Measurements from ENCODE around the gene CCDC180.
"Not testable (repeated sequence)": the region's sequence is repeated elsewhere in the genome, so short reads cannot be mapped to it uniquely, and the experiment has no call there.

CCDC180 gene

DNA sequence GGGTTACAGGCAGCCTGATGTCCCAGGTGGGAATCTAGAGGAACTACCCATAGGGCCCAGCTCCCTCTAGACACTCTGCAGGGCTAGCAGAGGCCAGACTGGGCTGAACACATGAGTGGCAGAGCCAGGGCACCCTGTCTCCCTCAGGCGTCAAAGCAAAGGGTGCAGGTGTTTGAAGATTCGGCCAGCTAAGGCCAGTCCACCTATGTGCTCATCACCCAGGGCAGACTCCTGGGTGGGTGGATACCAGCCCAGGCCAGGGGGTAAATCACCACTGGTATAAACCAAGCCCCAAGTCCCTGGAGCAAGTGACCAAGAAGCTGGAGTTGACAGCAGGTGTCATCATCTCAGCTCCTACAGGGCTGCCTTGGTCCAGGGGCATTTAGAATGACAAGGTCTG, 3.4 kb downstream of the CCDC180 start:
- DNase-seq (ENCODE audit: low read depth, low spot score) = no peak

DNA sequence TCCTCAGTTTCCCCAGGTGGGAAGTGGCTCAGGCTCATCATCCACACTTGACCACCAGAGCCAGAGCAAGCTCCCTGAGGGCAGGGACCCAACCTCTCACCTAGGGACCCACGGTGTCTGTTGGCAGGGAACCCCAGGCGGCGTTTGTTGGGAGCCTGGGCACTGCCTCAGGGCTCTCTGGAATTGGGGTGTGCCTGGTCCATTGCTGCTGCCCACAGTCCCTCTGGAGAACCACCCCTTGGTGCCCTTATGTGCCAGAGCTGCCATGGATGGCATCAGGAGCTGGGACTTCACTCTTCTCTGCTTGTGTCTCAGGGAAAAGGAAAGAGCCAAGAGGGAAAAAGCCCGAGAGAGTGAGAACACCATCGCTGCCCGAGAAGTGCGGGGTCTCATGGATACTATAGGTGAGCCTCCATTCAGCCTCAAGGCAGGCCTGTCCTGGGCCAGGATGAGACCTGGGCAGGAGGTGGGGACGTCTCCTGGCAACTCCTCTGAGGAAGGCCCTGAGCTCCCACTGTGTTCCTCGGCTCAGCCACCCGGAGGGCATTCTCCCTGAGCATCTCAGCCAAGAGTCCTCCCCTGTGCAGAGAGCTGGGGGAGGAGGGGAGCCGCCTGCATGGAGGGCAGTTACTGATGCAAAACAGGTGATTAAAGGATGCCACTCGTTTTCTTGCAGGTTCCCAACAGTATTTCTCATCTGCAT, 4.5 kb downstream of the CCDC180 start:
- no peak for DNase-seq (ENCODE audit: low read depth, low spot score)

GRCh38 chr9:97312556-97312955, 5.1 kb downstream of the CCDC180 start:
- DNase-seq (ENCODE audit: low read depth, low spot score) = no peak

DNA sequence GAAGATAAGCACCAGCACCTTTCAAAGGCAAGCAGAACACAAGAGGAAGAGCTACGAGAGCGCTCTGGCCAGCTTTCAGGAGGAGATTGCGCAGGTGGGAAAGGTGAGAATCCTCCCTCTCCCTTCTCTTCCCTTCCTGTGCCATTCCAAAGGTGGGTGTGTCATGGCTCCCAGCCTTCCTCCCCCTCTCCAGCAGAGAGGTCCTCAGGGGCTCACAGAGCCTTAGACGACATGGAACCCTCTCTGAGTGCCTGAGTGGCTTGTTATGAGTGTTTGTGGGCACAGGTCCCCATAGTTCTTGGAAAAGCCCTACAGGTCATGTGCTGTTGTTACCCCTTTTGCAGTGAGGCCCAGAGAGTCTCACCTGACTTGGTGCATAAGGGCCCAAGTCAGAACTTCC, 5.8 kb downstream of the CCDC180 start:
- DNase-seq (ENCODE audit: low read depth, low spot score) = no peak

DNA sequence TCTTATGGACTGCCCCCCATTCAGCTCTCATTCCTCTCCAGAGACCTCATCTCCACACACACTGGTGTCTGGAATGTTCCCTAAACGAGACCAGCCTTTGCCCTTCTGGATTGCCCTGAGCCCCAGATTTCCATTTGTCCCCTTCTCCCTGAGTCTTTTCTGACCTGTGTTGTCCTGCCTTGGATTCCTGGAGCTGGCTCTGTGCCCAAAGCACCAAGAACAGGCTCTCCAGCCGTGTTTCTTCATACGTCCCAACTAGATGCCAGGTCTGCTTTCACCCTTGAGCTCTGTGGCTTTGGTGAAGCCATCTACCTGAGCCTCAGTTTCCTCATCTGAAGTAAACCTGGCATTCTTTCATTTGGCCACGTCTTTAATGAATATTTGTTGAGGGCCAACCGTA, 6.3 kb downstream of the CCDC180 start:
- no peak for DNase-seq (ENCODE audit: low read depth, low spot score)

GRCh38 chr9:97314503-97314902, 7.0 kb downstream of the CCDC180 start:
- DNase-seq (ENCODE audit: low read depth, low spot score) = no peak

- no peak for DNase-seq (ENCODE audit: low read depth, low spot score)
Observed at GRCh38 chr9:97315550-97315949, 8.1 kb downstream of the CCDC180 start.

DNA sequence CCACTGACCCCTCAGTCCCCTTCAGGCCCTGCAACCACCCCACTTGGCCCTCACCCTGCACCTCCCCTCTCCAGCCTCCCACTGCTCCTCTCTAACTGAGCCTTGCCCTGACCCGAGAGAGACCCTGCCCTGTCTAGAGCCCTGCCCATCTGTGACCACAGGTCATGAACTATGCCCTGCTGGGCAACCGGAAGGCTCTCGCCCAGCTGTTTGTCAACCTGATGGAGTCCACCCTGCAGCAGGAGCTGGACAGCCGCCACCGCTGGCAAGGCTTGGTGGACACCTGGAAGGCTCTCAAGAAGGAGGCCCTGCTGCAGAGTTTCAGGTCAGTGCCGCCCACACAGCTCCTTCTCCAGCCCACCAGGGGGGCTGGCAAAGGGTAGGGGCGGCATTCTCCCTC, 9.4 kb downstream of the CCDC180 start:
- no peak for DNase-seq (ENCODE audit: low read depth, low spot score)

- DNase-seq (ENCODE audit: low read depth, low spot score) = no peak
Observed at GRCh38 chr9:97318433-97318832, 11.0 kb downstream of the CCDC180 start.

DNA sequence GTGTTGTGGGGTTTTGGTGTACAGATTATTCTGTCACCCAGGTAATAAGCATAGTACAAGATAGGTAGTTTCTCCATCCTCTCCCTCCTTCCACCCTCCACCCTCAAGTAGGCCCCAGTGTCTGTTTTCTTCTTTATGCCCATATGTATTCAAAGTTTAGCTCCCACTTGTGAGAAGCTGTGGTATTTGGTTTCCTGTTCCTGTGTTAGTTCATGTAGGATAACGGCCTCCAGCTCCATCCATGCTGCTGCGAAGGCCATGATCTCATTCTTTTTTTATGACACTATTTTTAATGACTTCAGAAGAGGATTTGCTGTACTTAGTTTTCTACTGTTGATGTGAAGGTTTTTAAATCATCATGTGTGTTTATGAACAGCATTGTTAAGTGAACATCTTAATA, 11.9 kb downstream of the CCDC180 start:
- no peak for DNase-seq (ENCODE audit: low read depth, low spot score)

- no peak for DNase-seq (ENCODE audit: low read depth, low spot score)
Observed at GRCh38 chr9:97320080-97320642, 12.7 kb downstream of the CCDC180 start.

DNA sequence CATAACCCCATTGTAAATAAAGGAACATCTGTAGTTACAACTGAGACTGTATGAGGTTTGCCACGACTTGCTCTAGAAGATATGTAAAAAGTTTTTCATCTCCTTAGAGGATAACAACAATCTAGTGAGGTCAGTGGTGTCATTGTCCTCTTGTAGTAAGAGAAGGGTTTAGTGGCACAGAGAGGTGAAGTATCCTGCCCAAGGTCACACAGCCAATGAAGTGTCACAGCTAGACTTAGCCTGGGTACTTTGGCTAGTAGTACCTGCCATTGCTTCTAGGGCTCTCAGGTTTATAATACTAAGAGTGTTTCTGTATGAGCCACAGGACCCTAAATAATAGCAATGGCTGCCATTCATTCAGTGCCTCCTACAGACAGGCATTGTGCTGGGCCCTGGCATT, 13.8 kb downstream of the CCDC180 start:
- DNase-seq (ENCODE audit: low read depth, low spot score) = no peak

DNA sequence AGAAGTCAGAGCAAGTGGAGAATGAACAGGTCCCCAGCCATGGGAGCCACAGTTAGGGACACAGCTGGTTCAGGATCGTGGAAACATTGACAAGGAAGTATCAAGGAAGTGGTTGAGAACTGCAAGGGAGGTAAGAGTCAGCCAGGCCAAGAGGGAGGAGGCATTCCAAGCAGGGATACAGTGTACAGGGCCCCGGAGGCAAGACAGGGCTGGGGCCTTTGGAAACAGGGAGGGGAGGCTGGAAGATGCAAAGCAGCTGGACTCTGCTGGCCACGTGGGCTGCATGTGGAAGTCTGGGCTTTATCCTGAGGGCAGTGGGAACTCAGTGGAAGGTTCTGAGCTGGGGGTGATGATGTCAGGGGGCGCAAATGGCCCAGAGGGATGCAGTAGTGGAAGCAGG, 14.2 kb downstream of the CCDC180 start:
- DNase-seq (ENCODE audit: low read depth, low spot score) = no peak

- DNase-seq (ENCODE audit: low read depth, low spot score) = no peak
Observed at GRCh38 chr9:97322105-97322504, 14.6 kb downstream of the CCDC180 start.

DNA sequence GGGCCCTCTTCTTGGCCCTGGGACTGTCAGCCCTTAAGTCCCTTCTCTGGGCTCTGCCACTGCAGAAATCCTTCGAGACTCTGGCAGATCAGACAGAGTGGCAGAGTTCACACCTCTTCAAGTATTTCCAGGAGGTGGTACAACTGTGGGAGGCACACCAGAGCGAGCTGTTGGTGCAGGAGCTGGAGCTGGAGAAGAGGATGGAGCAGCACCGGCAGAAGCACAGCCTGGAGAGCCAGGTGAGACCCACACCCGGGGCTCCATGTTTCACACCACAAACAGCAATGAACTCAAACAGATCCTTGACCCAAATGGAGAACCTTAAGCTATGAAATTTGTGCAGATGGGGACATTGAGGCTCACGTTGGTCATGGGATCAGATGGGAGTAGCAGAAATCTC, 17.5 kb downstream of the CCDC180 start:
- DNase-seq (ENCODE audit: low read depth, low spot score) = no peak

DNA sequence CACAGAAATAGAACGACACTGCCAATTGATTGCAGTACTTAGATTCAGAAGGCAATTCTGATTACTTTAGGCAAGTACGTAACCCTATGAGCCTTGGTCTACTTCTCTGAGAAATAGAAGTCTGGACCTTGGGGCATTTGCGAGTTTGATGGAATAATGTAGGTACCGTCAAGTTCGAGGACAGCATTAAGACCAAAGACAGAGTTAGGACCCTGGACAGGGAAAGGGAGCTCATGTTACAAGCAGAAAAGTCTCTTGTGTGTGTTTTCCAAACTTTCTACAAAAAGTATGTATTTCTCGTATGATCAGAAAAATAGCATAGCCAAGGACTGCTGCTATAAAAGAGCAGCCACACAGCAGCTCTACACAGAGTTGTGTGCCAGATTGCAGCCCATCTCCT, 20.1 kb downstream of the CCDC180 start:
- no peak for DNase-seq (ENCODE audit: low read depth, low spot score)

DNA sequence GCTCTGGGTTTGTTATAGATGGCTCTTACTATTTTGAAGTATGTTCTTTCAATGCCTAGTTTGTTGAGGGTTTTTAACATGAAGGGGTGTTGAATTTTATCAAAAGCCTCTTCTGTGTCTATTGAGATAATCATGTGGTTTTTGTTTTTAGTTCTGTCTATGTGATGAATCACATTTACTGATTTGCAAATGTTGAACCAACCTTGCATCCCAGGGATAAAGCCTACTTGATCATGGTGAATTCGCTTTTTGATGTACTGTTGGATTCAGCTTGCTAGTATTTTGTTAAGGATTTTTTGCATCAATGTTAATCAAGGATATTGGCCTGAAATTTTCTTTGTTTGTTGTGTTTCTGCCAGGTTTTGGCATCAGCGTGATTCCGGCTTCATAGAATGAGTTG, 25.5 kb downstream of the CCDC180 start:
- no peak for DNase-seq (ENCODE audit: low read depth, low spot score)

GRCh38 chr9:97335622-97336021, 28.2 kb downstream of the CCDC180 start:
- DNase-seq (ENCODE audit: low read depth, low spot score) = not testable (repeated sequence)

- DNase-seq (ENCODE audit: low read depth, low spot score) = no peak
Observed at GRCh38 chr9:97348871-97349270, 41.4 kb downstream of the CCDC180 start.

GRCh38 chr9:97349400-97349799, 41.9 kb downstream of the CCDC180 start:
- no peak for DNase-seq (ENCODE audit: low read depth, low spot score)

GRCh38 chr9:97354637-97355036, 47.2 kb downstream of the CCDC180 start:
- no peak for DNase-seq (ENCODE audit: low read depth, low spot score)

GRCh38 chr9:97357056-97357455, 49.6 kb downstream of the CCDC180 start:
- DNase-seq (ENCODE audit: low read depth, low spot score) = no peak
